CD4-positive, alpha-beta T cell treated with Interferon alpha-2 for 1 hour (primary cell): Measurements from ENCODE around the gene CAND1.

Experiments used
- DNase-seq, 2 donors: peaks; one replicate each; pipeline ENCODE4 v3.0.0-alpha.2; 2020 to 2022

Gene CAND1

DNA sequence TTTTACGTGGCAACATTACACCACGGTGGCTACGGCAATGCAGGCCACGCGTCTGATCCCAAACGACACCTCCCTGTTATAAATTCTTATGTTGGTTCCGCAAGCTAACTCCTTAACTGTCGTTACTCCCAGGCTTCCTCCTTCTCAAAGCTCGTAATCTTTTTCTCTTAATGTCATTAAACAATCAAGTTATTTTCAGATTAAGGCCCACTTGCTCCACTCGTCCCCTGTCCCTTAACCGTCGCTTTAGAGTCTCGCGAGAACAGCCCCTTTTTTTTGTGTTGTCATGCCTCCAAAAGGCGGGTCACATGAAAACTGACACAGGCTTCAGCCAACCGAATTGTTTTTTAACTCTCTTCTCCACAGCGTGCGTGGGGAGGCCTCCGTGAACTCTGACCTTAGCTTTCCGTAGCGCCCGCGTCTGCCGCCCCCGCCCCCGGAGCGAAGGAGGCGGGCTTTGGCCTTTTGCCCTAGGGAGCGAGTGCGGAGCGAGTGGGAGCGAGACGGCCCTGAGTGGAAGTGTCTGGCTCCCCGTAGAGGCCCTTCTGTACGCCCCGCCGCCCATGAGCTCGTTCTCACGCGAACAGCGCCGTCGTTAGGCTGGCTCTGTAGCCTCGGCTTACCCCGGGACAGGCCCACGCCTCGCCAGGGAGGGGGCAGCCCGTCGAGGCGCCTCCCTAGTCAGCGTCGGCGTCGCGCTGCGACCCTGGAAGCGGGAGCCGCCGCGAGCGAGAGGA lies at the start of gene CAND1:
TSS of gene CAND1 (plus strand) at position 463 of the 737 bp plus-strand sequence. CDS start 360 bp downstream, outside the sequence.
- DNase-seq = peak; percentile 98 to 99

- DNase-seq = no peak
Measured at GRCh38 chr12:67220065-67220464, 49.1 kb upstream of the CAND1 start.

DNA sequence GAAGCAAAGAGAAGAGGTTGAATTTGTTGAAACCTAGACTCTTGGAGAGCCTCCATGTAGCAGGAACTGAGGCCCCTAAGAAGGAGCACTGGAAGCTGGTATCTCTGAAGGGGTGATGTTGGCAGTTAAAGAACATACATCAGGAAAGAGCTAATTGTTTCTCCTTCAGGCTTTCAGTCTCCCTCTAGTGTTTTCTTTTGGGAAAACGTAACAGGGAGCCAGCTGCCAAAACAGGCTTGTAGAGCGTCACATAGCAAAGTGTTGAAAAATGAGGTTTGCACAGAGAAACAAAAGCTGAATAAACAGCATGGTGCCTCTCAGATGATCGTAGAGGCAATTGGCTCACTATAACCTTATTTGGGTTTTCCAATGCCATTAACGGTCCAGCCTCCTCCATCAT lies 46.9 kb upstream of the CAND1 start:
- no peak for DNase-seq

- DNase-seq = no peak
Measured at GRCh38 chr12:67223225-67223624, 45.9 kb upstream of the CAND1 start.

GRCh38 chr12:67237231-67237630 lies 31.9 kb upstream of the CAND1 start:
- DNase-seq = no peak

DNA sequence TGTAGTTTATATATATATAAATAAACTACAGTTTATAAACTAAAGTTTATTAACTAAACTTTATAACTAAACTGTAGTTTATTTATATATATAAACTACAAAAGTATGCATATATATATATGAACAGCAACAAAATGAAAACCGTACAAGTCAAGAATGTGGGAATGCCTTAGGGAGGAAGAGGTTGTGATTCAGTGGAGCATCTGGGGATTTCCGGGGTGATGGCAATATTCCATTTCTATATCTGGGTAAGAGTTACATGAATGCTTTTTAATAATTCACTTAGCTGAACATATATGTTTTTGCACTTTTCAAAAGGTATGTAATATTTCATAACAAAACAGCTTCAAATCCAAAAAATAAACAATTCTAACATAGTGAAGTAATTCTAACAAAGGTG lies 30.1 kb upstream of the CAND1 start:
- no peak for DNase-seq

DNA sequence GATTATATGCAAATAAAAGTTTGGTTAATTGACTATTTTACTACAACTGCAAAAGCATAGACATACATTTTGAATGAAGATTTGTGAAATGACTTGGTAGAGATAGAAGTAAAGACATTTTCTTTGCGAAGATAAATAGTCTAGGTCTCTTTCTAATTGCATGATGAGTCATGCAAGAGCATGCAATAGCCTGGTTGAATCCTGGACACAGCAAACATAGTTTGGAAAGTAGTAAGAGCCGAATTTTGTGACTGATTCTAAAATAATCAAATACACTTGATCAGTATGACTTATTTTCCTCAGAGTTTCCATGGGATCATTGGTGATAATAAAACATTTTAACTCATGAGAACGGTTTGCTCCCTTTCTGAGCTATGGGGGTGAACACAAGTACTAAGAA lies 27.7 kb upstream of the CAND1 start:
- no peak for DNase-seq

- DNase-seq = no peak
Measured at GRCh38 chr12:67243260-67243659, 25.9 kb upstream of the CAND1 start.

- no peak for DNase-seq
Measured at GRCh38 chr12:67245571-67245970, 23.6 kb upstream of the CAND1 start.

- no peak for DNase-seq
Measured at GRCh38 chr12:67251012-67251411, 18.1 kb upstream of the CAND1 start.

DNA sequence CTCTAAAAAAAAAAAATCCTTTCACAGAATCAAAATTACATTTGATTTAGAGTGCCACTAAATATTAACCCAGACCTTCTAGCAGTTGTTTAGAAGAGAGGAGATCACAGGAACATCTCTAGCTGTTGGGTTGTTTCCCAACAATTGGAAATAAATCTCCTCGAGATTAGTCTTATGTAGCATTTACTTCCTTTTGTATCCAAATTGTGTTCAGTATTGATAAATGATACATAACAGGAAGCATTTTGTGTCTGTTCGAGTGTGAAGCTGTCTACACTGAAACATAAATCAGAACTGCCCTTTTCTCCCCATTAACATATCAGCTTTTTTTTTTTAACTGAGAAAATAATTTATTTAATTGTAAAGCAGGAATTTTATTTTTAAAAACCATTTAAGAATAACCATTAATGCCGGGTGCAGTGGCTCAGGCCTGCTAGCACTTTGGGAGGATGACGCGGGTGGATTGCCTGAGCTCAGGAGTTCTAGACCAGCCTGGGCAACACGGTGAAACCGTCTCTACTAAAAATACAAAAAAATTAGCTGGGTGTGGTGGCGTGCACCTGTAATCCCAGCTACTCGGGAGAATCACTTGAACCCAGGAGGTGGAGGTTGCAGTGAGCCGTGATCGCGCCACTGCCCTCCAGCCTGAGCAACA lies 14.7 kb upstream of the CAND1 start:
- DNase-seq = no peak

GRCh38 chr12:67256649-67257048 lies 12.5 kb upstream of the CAND1 start:
- DNase-seq = no peak

GRCh38 chr12:67263471-67263870 lies 5.7 kb upstream of the CAND1 start:
- no peak for DNase-seq

- DNase-seq = peak; percentile 93 to 97
Measured at GRCh38 chr12:67268335-67268895, 743 bp upstream of the CAND1 start.

GRCh38 chr12:67269633-67270573 lies 745 bp downstream of the CAND1 start:
- peak; percentile 36 to 61 for DNase-seq

DNA sequence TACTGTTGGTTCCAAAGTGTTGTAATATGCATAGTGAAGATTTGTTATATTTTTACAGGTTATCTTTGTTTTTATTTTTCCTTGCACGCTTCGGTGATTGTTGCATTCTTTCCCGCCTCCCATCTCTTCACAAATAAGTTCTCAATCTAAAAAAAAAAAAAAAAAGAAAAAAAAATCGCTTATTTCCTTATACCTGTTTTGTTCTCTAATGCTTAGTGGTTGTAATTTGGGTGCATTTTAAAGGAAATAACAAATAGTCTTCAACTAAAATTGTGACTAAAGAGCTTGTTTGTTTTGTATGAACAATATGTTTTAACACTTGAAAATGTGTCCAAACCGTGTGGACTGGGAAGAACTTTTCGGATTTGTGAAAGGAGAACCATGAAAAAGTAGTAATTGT lies 1.5 kb downstream of the CAND1 start:
- no peak for DNase-seq

- DNase-seq = no peak
Measured at GRCh38 chr12:67271976-67272375, 2.8 kb downstream of the CAND1 start.

- DNase-seq = no peak
Measured at GRCh38 chr12:67274186-67274585, 5.0 kb downstream of the CAND1 start.

DNA sequence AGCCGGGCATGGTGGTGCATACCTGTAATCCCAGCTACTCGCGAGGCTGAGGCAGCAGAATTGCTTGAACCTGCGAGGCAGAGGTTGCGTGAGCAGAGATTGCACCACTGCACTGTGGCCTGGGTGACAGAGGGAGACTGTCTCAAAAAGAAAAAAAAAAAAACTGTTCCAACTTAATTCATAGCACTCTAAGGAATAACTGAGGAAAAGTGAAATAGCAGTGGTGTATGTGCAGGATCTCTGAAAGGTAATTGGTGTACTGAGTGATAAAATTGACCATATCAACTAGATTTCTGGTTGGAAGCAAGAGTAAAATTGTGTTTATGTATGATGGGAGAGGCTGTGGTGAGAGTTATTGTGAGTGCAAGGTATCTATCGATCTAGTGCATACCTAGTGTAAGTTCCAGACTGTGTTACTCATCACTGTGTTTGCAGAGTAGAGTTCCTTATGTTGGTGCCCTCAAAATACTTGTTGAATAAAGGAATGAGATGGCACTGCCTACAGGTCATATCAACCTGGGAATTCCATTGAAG lies 6.3 kb downstream of the CAND1 start:
- no peak for DNase-seq

- DNase-seq = no peak
Measured at GRCh38 chr12:67276421-67276820, 7.3 kb downstream of the CAND1 start.

GRCh38 chr12:67279637-67280036 lies 10.5 kb downstream of the CAND1 start:
- no peak for DNase-seq

DNA sequence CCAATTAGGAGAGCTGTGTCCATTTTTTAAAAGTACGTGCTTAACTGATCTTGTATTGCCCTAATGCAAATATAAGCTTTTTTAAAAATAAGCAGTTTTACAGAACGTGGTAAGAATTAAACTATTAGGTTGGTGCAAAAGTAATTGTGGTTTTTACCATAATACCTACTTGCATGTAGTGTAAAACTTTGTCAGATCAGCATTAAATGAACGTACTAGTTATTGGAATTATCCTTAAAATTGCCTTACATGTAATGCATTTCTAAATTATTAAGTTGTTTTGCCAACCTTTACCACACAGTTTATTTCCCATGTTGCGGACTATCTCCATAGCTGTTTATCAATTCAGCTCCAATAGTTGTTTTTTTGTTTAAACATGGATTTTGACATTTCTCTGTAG lies 10.9 kb downstream of the CAND1 start:
- no peak for DNase-seq

GRCh38 chr12:67280572-67280971 lies 11.4 kb downstream of the CAND1 start:
- DNase-seq = no peak
